Dermis microvascular lymphatic vessel endothelial cell (primary cell): ENCODE results near the gene TXK. TPM values are rescaled to one million over a fixed set of nuclear protein-coding genes. Genes with fewer than 3 reads are reported as not detected.
A peak's percentile ranks its signal among the peaks of the same experiment; 100 is the strongest.

ENCODE experiments used
- DNase-seq, 2 donors: peaks; one replicate each; pipeline versions ENCODE4 v3.0.0 to v3.0.0-alpha.2; 2010; ENCODE audit warnings: low read depth in 2 of 2
- total RNA-seq: library from RNA; depleted of rRNA; stranded (reverse); fragments of >200 nt; gene quantifications from 2 replicates; pipeline ENCODE4 v1.2.1, GENCODE V29; 2014

The TXK gene
- total RNA-seq, 1 donor from 2014 or later, result under 0.01 TPM

GRCh38 chr4:48022192-48022799, 111.8 kb downstream of the TXK start:
- DNase-seq, result no peak

DNA sequence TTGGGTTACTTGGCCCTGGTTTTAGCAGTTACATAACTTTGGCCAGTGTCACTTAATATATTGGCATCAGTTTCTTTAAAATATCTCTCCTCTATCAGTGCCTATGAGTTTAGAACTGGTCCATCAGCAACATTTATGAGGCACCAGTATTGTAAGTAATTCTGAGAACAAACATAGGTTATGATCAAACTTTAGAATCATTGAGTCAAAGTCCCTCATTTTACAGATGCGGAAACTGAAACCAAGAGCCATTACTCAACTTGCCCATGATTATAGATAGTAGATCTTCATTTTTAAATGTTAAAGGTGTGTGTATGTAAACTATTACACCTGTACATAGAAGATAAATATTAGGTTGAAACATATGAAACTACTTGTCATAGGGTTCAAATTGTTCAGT, 113.0 kb downstream of the TXK start:
- DNase-seq, result no peak

DNA sequence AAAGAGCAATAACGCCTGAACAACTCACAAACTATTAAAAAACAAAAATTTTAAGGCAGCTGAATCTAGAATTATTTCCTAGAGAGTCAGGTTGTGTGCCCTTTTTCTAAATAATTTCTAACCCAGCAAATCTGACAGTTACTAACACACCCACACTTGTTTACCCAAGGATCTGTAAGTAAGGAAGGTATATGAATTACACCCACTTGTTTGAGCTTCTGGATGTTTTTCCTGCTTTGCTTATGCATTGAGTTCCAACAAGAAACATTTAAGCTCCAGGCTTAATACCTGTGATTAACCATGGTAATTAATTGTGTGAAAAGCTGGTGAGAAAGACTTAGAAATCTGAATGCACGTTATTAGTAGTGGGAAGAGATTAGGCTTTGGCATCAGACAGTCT, 115.9 kb downstream of the TXK start:
- no peak for DNase-seq

- DNase-seq, result peak in 1 of 2 donors; percentile 59
Observed at GRCh38 chr4:48017108-48017571, 116.9 kb downstream of the TXK start.

Other genes with a start within 250 kb of the TXK start
- 3.7 and 4.7 TPM in 2 replicates for gene NFXL1, start 219.7 kb downstream of the TXK start, total RNA-seq
- gene CNGA1, start 117.6 kb downstream of the TXK start, total RNA-seq, result not detected in 2 replicates
- 0.38 and 0.39 TPM in 2 replicates for gene NIPAL1, start 117.5 kb downstream of the TXK start, total RNA-seq
- gene TEC, start 135.6 kb upstream of the TXK start, total RNA-seq, result 0.51 and 1.3 TPM in 2 replicates
- gene SLAIN2, start 207.3 kb upstream of the TXK start, total RNA-seq, result 14.8 and 18.1 TPM in 2 replicates